K562 (cell line): ENCODE data around the gene NLRP6. TPM values are rescaled to one million over a fixed set of nuclear protein-coding genes. Genes with fewer than 3 reads are reported as not detected.

Experiments used
- CXXC5 ChIP-seq: fragments of 250-450 bp; sonication (Bioruptor Pico); IDR thresholded peaks from 2 replicates; pipeline ENCODE4 v1.8.0; 2022; ENCODE audit warnings: inconsistent platforms, mild to moderate bottlenecking, moderate library complexity
- ESRRA ChIP-seq: fragments of 450-650 bp; IDR thresholded peaks from 2 replicates; pipeline ENCODE4 v1.6.1; 2014; ENCODE audit warnings: low read depth, mild to moderate bottlenecking, moderate library complexity, borderline replicate concordance
- MAZ ChIP-seq, 2 experiments: fragments of 450-650 bp in 1 of 2; sonication (generic) in 1 of 2; formaldehyde crosslinking; IDR thresholded peaks in 1 of 2; conservative IDR thresholded peaks in 1 of 2; 2 replicates each; pipeline versions ENCODE4 v1.4.0 to v1.5.0; 2020; ENCODE audit warnings: mild to moderate bottlenecking in 1 of 2, missing genetic modification reagents in 1 of 2
- NRF1 ChIP-seq, 2 experiments: fragments of 450-650 bp; IDR thresholded peaks in 1 of 2; conservative IDR thresholded peaks in 1 of 2; 2 replicates each; pipeline ENCODE4 v1.6.1; 2014; ENCODE audit warnings: mild to moderate bottlenecking in 2 of 2
- SNIP1 ChIP-seq: fragments of 450-650 bp; IDR thresholded peaks from 2 replicates; pipeline ENCODE4 v1.7.1; 2017; ENCODE audit warnings: low read depth, mild to moderate bottlenecking
- THRAP3 ChIP-seq: fragments of 450-650 bp; IDR thresholded peaks from 2 replicates; pipeline ENCODE4 v1.6.1; 2016; ENCODE audit warnings: mild to moderate bottlenecking, inconsistent platforms, borderline replicate concordance
- TOE1 ChIP-seq, 2 experiments: fragments of 450-650 bp in 1 of 2; sonication (generic) in 1 of 2; formaldehyde crosslinking in 1 of 2; IDR thresholded peaks; 2 replicates each; pipeline versions ENCODE4 v1.7.1 to v1.8.0; 2016 to 2022; ENCODE audit warnings: borderline replicate concordance in 2 of 2, mild to moderate bottlenecking in 2 of 2, antibody characterized with exemption in 1 of 2, inconsistent platforms in 1 of 2, low read depth in 1 of 2, missing genetic modification reagents in 1 of 2, moderate library complexity in 1 of 2
- ZNF583 ChIP-seq: fragments of 250-450 bp; sonication (Bioruptor Pico); IDR thresholded peaks from 2 replicates; pipeline ENCODE4 v1.4.0; 2020
- polyA plus RNA-seq, 8 experiments: library from polyadenylated mRNA; depleted of rRNA in 4 of 8; stranded (reverse) in 5 of 8; unstranded in 3 of 8; fragments of >200 nt; fragmentation: Nextera tagmentation in 2 of 8; fragmentation: Illumina TruSeq in 1 of 8; extraction: Ambion mirVana in 2 of 8; extraction: Trizol in 1 of 8; gene quantifications; 2 replicates each; pipeline versions ENCODE4 v1.2.1 to v1.2.3, GENCODE V29; 2011 to 2014; ENCODE audit warnings: inconsistent platforms in 1 of 8, missing spikeins in 1 of 8
- total RNA-seq, 7 experiments: library from RNA; depleted of rRNA in 6 of 7; stranded (reverse); fragments of >200 nt in 6 of 7; fragmentation: Illumina TruSeq in 2 of 7; extraction: Trizol in 2 of 7; gene quantifications; 2 replicates each; pipeline versions ENCODE4 v1.2.1 to v1.2.3, GENCODE V29; 2011 to 2021; ENCODE audit warnings: low replicate concordance in 1 of 7
- TF ChIP-seq, protein P1 (sequence below): sonication (generic); formaldehyde crosslinking; IDR thresholded peaks from 2 replicates; pipeline ENCODE4 v1.9.0; 2022; ENCODE audit warnings: mild to moderate bottlenecking, missing genetic modification reagents
- TF ChIP-seq, protein P2 (sequence below): sonication (generic); formaldehyde crosslinking; IDR thresholded peaks from 2 replicates; pipeline ENCODE4 v1.9.0; 2022; ENCODE audit warnings: mild to moderate bottlenecking, missing genetic modification reagents
- TF ChIP-seq, protein P3 (sequence below): fragments of 450-650 bp; IDR thresholded peaks from 2 replicates; pipeline ENCODE4 v1.6.1; 2018; ENCODE audit not compliant: partially characterized antibody

NLRP6 gene
- total and polyA plus RNA-seq, 9 of the 15 experiments (the other 6 are each of a cell fraction or from before 2014, with no cell fraction given) = 0.03 to 0.18 (median 0.15) TPM; not detected in 5

DNA sequence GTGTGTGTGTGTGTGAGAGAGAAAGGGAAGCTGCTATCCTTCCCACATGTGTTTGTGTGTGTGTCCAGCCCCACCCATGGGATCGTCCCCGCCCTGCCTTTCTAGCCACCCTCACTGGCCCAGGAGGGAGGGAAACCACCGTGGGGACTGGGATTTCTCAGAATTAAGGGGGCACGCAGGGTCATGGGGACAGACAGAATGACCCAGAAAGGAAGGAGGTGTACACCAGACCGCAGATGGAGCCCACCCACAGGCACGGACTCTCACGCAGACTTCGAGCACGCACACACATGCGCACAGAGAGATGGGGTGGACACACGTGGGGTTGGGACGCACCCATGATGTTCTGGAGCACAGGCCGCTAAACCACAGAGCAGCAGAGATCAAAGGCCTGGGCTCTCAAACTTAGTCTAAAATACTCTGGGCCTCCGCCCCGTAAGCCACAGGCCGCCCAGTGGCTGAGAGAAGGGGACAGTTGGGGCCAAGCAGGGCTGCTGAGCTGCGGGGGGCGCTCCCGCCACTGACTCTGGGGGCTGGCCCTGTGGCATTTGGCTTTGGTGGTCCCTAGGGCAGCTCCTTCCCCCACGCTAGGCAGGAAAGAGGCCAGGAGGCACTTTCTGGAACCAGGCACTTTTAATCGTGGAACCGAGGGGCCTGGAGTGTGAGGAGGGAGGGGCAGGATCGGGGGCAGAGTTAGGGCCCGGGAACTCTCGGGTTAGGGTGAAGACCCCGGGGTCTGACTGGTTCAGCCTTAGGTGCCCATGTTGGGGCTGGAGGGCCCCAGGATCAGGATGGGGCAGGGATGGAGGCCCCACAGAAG, 19.6 kb downstream of the NLRP6 start (continued):
- TF ChIP-seq, protein P1, sequence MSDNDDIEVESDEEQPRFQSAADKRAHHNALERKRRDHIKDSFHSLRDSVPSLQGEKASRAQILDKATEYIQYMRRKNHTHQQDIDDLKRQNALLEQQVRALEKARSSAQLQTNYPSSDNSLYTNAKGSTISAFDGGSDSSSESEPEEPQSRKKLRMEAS (CRISPR knock-in tag) = peak; percentile 92
- TF ChIP-seq MAZ (CRISPR knock-in tag; conservative IDR thresholded peaks at IDR 0.05 in 1 of 2, IDR thresholded peaks at IDR 0.05 in 1 of 2) = 0 out of 4 replicates have a peak, but pooled peaks of 1 of the 2 experiments have one; percentile 57
- peak; percentile 70 for TF ChIP-seq CXXC5 (CRISPR knock-in tag)
- TF ChIP-seq, protein P2, sequence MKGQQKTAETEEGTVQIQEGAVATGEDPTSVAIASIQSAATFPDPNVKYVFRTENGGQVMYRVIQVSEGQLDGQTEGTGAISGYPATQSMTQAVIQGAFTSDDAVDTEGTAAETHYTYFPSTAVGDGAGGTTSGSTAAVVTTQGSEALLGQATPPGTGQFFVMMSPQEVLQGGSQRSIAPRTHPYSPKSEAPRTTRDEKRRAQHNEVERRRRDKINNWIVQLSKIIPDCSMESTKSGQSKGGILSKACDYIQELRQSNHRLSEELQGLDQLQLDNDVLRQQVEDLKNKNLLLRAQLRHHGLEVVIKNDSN (CRISPR knock-in tag) = peak; percentile 72
- TF ChIP-seq, protein P3, sequence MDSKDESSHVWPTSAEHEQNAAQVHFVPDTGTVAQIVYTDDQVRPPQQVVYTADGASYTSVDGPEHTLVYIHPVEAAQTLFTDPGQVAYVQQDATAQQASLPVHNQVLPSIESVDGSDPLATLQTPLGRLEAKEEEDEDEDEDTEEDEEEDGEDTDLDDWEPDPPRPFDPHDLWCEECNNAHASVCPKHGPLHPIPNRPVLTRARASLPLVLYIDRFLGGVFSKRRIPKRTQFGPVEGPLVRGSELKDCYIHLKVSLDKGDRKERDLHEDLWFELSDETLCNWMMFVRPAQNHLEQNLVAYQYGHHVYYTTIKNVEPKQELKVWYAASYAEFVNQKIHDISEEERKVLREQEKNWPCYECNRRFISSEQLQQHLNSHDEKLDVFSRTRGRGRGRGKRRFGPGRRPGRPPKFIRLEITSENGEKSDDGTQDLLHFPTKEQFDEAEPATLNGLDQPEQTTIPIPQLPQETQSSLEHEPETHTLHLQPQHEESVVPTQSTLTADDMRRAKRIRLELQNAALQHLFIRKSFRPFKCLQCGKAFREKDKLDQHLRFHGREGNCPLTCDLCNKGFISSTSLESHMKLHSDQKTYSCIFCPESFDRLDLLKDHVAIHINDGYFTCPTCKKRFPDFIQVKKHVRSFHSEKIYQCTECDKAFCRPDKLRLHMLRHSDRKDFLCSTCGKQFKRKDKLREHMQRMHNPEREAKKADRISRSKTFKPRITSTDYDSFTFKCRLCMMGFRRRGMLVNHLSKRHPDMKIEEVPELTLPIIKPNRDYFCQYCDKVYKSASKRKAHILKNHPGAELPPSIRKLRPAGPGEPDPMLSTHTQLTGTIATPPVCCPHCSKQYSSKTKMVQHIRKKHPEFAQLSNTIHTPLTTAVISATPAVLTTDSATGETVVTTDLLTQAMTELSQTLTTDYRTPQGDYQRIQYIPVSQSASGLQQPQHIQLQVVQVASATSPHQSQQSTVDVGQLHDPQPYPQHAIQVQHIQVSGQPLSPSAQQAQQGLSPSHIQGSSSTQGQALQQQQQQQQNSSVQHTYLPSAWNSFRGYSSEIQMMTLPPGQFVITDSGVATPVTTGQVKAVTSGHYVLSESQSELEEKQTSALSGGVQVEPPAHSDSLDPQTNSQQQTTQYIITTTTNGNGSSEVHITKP = peak; percentile 76
- TF ChIP-seq TOE1 (IDR thresholded peaks at IDR 0.05; ENCODE audit: borderline replicate concordance) = 0 out of 2 replicates have a peak, but pooled peaks have one; percentile 27
- no peak for TF ChIP-seq TOE1 (CRISPR knock-in tag; IDR thresholded peaks at IDR 0.05; ENCODE audit: borderline replicate concordance, low read depth)
- peak; percentile 40; the same call in 1 of the 2 replicates for TF ChIP-seq ESRRA
- 0 out of 2 replicates have a peak, but pooled peaks have one; percentile 24 for TF ChIP-seq ZNF583
- TF ChIP-seq NRF1 (conservative IDR thresholded peaks at IDR 0.05 in 1 of 2, IDR thresholded peaks at IDR 0.05 in 1 of 2) = peak; percentile 91 to 92
- no peak for TF ChIP-seq SNIP1
- no peak for TF ChIP-seq THRAP3
